HCT116 (cell line): ENCODE results near the gene CD63.

Experiments
- EZH2phosphoT487 ChIP-seq: fragments of 200-600 bp; IDR thresholded peaks from 2 replicates; pipeline ENCODE4 v1.6.1; 2018; ENCODE audit warnings: antibody characterized with exemption, borderline replicate concordance
- POLR2A ChIP-seq: IDR thresholded peaks from 2 replicates; pipeline ENCODE4 v1.7.0; 2011; ENCODE audit warnings: borderline replicate concordance; ENCODE audit not compliant: insufficient read depth, insufficient read length; ENCODE audit errors: extremely low read depth
- POLR2AphosphoS5 ChIP-seq: IDR thresholded peaks from 2 replicates; pipeline ENCODE4 v1.6.1; 2011; ENCODE audit warnings: mild to moderate bottlenecking, low read depth, low read length, moderate library complexity
- RAD21 ChIP-seq: IDR thresholded peaks from 2 replicates; pipeline ENCODE4 v1.6.1; 2012; ENCODE audit warnings: low read depth, mild to moderate bottlenecking
- SIN3A ChIP-seq: IDR thresholded peaks from 2 replicates; pipeline ENCODE4 v1.6.1; 2012; ENCODE audit warnings: low read depth
- SP1 ChIP-seq: IDR thresholded peaks from 2 replicates; pipeline ENCODE4 v1.6.1; 2012; ENCODE audit warnings: low read depth
- TF ChIP-seq, protein P1 (sequence below), 3 experiments: fragments of 200-600 bp in 1 of 3; sonication (generic) in 1 of 3; IDR thresholded peaks in 2 of 3; conservative IDR thresholded peaks in 1 of 3; 2 replicates each; pipeline ENCODE4 v1.5.1; 2012 to 2017; ENCODE audit warnings: low read depth in 2 of 3, low read length in 2 of 3, antibody characterized with exemption in 1 of 3, borderline replicate concordance in 1 of 3, control low read depth in 1 of 3, mild to moderate bottlenecking in 1 of 3, mixed read lengths in 1 of 3, mixed run types in 1 of 3, moderate library complexity in 1 of 3; ENCODE audit not compliant: insufficient read depth in 1 of 3
- TF ChIP-seq, protein P2 (sequence below): IDR thresholded peaks from 2 replicates; pipeline ENCODE4 v1.6.1; 2012
- TF ChIP-seq, protein P3 (sequence below): IDR thresholded peaks from 2 replicates; pipeline ENCODE4 v1.6.1; 2012; ENCODE audit warnings: low read depth

DNA sequence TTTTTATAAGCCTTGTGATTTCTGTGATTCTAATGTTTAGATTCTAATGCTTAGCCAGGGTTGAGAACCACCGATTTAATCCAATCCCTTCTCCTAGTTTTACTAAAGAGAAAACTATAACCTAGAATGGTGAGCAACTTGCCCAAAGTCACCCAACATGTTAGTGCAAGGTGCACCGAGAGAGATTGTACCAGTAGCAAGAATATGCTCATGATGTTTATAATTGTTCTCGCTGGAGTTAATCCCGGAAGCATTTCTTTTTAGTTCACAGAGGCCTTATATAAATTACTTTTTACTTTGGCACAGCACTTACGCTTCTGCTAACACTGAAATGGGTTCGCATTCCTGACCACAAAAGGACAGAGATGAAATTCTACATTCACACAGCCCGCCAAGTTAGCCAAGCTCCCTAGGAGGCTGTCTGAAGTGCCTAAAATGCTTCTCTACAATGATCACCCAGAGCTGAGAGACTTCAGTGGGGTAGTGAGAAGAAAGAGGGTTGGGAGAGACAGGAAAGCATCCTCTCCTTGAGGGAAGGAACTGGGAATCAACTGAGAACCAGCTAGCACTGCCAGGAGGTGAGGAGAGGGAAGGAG lies 13.5 kb downstream of the CD63 start:
- TF ChIP-seq, protein P1, sequence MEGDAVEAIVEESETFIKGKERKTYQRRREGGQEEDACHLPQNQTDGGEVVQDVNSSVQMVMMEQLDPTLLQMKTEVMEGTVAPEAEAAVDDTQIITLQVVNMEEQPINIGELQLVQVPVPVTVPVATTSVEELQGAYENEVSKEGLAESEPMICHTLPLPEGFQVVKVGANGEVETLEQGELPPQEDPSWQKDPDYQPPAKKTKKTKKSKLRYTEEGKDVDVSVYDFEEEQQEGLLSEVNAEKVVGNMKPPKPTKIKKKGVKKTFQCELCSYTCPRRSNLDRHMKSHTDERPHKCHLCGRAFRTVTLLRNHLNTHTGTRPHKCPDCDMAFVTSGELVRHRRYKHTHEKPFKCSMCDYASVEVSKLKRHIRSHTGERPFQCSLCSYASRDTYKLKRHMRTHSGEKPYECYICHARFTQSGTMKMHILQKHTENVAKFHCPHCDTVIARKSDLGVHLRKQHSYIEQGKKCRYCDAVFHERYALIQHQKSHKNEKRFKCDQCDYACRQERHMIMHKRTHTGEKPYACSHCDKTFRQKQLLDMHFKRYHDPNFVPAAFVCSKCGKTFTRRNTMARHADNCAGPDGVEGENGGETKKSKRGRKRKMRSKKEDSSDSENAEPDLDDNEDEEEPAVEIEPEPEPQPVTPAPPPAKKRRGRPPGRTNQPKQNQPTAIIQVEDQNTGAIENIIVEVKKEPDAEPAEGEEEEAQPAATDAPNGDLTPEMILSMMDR (IDR thresholded peaks at IDR 0.05 in 2 of 3, conservative IDR thresholded peaks at IDR 0.05 in 1 of 3; ENCODE audit: borderline replicate concordance in 1 of 3, insufficient read depth in 1 of 3, low read depth in 2 of 3, low read length in 2 of 3) = no peak
- TF ChIP-seq SIN3A = no peak
- TF ChIP-seq, protein P2, sequence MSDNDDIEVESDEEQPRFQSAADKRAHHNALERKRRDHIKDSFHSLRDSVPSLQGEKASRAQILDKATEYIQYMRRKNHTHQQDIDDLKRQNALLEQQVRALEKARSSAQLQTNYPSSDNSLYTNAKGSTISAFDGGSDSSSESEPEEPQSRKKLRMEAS = no peak
- TF ChIP-seq SP1 = no peak
- TF ChIP-seq EZH2phosphoT487 = no peak
- TF ChIP-seq, protein P3, sequence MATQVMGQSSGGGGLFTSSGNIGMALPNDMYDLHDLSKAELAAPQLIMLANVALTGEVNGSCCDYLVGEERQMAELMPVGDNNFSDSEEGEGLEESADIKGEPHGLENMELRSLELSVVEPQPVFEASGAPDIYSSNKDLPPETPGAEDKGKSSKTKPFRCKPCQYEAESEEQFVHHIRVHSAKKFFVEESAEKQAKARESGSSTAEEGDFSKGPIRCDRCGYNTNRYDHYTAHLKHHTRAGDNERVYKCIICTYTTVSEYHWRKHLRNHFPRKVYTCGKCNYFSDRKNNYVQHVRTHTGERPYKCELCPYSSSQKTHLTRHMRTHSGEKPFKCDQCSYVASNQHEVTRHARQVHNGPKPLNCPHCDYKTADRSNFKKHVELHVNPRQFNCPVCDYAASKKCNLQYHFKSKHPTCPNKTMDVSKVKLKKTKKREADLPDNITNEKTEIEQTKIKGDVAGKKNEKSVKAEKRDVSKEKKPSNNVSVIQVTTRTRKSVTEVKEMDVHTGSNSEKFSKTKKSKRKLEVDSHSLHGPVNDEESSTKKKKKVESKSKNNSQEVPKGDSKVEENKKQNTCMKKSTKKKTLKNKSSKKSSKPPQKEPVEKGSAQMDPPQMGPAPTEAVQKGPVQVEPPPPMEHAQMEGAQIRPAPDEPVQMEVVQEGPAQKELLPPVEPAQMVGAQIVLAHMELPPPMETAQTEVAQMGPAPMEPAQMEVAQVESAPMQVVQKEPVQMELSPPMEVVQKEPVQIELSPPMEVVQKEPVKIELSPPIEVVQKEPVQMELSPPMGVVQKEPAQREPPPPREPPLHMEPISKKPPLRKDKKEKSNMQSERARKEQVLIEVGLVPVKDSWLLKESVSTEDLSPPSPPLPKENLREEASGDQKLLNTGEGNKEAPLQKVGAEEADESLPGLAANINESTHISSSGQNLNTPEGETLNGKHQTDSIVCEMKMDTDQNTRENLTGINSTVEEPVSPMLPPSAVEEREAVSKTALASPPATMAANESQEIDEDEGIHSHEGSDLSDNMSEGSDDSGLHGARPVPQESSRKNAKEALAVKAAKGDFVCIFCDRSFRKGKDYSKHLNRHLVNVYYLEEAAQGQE = no peak
- no peak for TF ChIP-seq POLR2A
- TF ChIP-seq POLR2AphosphoS5 = no peak
- no peak for TF ChIP-seq RAD21
